ENCODE measurements around the gene PRPF39. TPM values are rescaled to one million over a fixed set of nuclear protein-coding genes. Genes with fewer than 3 reads are reported as not detected.

The PRPF39 gene
- polyA plus RNA-seq, 2 of the 4 experiments (the other 2 are of a cell fraction), result 24.4 to 57.5 TPM

DNA sequence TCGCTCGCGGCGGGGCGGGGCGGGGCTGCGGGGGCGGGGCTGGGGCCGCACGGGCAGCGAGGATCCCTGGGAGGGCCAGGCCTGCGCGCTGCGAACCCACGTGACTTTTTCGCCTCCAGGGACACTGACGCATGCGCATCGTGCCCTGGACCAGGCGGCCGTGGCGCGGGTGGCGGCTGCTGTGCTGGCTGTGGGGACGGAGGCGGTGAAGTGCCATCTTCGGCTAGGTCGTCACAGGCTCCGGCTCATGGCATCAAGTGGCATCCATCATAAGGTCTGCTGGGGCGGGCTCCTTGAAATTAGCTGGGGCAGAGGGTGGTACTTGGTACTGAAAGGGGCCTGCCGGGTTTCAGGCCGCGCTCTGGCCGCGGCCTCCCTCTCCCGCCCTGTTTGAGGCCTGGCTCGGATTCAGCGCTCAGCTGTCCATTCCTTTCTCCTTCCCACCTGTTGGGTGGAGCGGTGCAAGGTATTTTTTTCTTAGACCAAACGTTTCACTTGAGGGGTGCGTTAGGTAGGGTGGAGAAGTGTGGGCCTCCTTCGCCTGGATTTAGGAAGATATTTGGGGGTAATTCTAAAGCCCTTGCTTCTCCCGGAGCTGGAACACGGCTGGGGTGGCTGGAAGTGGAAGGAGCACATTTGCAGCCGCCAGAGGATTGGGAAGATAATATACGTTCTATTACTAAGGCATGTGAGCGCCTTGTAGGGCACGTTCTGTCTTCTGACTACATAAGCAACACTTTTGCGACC lies at the start of gene PRPF39 (continued):
- TF ChIP-seq CHD2 (IDR thresholded peaks at IDR 0.05; ENCODE audit: low read length, partially characterized antibody) (no peak), ZNF302 (CRISPR knock-in tag; IDR thresholded peaks at IDR 0.05) (no peak), HOXB13 (CRISPR knock-in tag; IDR thresholded peaks at IDR 0.05; ENCODE audit: low read depth) (no peak), EHMT2 (IDR thresholded peaks at IDR 0.05; ENCODE audit: low read depth) (no peak), KDM5A (IDR thresholded peaks at IDR 0.05) (no peak), BHLHE40 (IDR thresholded peaks at IDR 0.05; ENCODE audit: low read depth, low read length) (no peak), GATA3 (IDR thresholded peaks at IDR 0.05; ENCODE audit: borderline replicate concordance) (peak; percentile 34; the same call in 1 of the 2 replicates), ZC3H11A (IDR thresholded peaks at IDR 0.05) (no peak), ZSCAN20 (CRISPR knock-in tag; IDR thresholded peaks at IDR 0.05) (no peak), MAZ (IDR thresholded peaks at IDR 0.05; ENCODE audit: borderline replicate concordance, low read depth, low read length) (no peak), EP300 (IDR thresholded peaks at IDR 0.05) (no peak), TP53 (CRISPR knock-in tag; IDR thresholded peaks at IDR 0.05) (no peak), FOXS1 (CRISPR knock-in tag; IDR thresholded peaks at IDR 0.05) (no peak), NR3C1 (IDR thresholded peaks at IDR 0.05) (no peak), KDM1A (IDR thresholded peaks at IDR 0.05; ENCODE audit: low read depth) (no peak), JUNB (IDR thresholded peaks at IDR 0.05) (no peak), HDAC2 (IDR thresholded peaks at IDR 0.05) (no peak), POLR2A (IDR thresholded peaks at IDR 0.05; ENCODE audit: low read length) (peak; percentile 99), ESRRA (IDR thresholded peaks at IDR 0.05; ENCODE audit: borderline replicate concordance, low read length) (no peak), HOXA7 (CRISPR knock-in tag; IDR thresholded peaks at IDR 0.05) (no peak)
- TF ChIP-seq, protein P1, sequence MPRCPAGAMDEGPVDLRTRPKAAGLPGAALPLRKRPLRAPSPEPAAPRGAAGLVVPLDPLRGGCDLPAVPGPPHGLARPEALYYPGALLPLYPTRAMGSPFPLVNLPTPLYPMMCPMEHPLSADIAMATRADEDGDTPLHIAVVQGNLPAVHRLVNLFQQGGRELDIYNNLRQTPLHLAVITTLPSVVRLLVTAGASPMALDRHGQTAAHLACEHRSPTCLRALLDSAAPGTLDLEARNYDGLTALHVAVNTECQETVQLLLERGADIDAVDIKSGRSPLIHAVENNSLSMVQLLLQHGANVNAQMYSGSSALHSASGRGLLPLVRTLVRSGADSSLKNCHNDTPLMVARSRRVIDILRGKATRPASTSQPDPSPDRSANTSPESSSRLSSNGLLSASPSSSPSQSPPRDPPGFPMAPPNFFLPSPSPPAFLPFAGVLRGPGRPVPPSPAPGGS (IDR thresholded peaks at IDR 0.05), result peak; percentile 87
- TF ChIP-seq, protein P2, sequence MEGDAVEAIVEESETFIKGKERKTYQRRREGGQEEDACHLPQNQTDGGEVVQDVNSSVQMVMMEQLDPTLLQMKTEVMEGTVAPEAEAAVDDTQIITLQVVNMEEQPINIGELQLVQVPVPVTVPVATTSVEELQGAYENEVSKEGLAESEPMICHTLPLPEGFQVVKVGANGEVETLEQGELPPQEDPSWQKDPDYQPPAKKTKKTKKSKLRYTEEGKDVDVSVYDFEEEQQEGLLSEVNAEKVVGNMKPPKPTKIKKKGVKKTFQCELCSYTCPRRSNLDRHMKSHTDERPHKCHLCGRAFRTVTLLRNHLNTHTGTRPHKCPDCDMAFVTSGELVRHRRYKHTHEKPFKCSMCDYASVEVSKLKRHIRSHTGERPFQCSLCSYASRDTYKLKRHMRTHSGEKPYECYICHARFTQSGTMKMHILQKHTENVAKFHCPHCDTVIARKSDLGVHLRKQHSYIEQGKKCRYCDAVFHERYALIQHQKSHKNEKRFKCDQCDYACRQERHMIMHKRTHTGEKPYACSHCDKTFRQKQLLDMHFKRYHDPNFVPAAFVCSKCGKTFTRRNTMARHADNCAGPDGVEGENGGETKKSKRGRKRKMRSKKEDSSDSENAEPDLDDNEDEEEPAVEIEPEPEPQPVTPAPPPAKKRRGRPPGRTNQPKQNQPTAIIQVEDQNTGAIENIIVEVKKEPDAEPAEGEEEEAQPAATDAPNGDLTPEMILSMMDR (IDR thresholded peaks at IDR 0.05), result no peak
- TF ChIP-seq, protein P3, sequence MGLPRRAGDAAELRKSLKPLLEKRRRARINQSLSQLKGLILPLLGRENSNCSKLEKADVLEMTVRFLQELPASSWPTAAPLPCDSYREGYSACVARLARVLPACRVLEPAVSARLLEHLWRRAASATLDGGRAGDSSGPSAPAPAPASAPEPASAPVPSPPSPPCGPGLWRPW (IDR thresholded peaks at IDR 0.05), result no peak
- TF ChIP-seq, protein P4, sequence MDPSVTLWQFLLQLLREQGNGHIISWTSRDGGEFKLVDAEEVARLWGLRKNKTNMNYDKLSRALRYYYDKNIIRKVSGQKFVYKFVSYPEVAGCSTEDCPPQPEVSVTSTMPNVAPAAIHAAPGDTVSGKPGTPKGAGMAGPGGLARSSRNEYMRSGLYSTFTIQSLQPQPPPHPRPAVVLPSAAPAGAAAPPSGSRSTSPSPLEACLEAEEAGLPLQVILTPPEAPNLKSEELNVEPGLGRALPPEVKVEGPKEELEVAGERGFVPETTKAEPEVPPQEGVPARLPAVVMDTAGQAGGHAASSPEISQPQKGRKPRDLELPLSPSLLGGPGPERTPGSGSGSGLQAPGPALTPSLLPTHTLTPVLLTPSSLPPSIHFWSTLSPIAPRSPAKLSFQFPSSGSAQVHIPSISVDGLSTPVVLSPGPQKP (IDR thresholded peaks at IDR 0.05; ENCODE audit: low read depth, low read length), result no peak
- TF ChIP-seq, protein P5, sequence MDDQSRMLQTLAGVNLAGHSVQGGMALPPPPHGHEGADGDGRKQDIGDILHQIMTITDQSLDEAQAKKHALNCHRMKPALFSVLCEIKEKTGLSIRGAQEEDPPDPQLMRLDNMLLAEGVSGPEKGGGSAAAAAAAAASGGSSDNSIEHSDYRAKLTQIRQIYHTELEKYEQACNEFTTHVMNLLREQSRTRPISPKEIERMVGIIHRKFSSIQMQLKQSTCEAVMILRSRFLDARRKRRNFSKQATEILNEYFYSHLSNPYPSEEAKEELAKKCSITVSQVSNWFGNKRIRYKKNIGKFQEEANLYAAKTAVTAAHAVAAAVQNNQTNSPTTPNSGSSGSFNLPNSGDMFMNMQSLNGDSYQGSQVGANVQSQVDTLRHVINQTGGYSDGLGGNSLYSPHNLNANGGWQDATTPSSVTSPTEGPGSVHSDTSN (IDR thresholded peaks at IDR 0.05), result no peak

DNA sequence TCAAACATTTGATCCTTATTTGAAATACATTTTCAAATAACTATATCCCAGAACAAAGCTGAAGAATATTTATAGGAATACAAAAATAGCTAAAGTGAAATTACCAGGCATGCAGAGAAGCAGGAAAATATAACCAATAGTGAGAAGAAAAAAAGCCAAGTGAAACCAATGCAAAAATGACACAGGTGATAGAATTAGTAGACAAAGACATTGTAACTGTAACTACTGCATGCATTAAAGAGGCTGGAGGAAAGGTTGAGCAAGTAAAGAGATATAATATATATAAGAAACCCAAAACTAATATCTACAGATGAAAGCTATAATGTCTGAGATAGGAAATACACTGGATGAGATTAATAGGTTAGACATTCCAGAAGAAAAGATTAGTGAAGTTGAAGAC lies 49.2 kb upstream of the PRPF39 start:
- no peaks in the 10 kb centered on the region for H3K9me3 ChIP-seq
- no peak overlapping the region for H3K4me2 ChIP-seq
- TF ChIP-seq FOSL2 (IDR thresholded peaks at IDR 0.05) (no peak), FOSL2 (CRISPR knock-in tag; IDR thresholded peaks at IDR 0.05) (no peak)
- H3K4me3 ChIP-seq, result no peak overlapping the region
- ChIA-PET POLR2A (no interaction called here), CTCF (no interaction called here)
- no peak for DNase-seq (ENCODE audit: low read depth in 1 of 2, low spot score in 1 of 2)
- ATAC-seq, result no peak
- FAIRE-seq, result no peak
- no peak overlapping the region for H3K27ac ChIP-seq
- H3K4me1 ChIP-seq, result no peaks in the 10 kb centered on the region
